CD4-positive, alpha-beta T cell treated with Interferon gamma for 1 hour (primary cell): ENCODE measurements around the gene CMTM8.
"Not testable (repeated sequence)": the region's sequence is repeated elsewhere in the genome, so short reads cannot be mapped to it uniquely, and the experiment has no call there.

Experiments used
- DNase-seq: peaks from one replicate; pipeline ENCODE4 v3.0.0-alpha.2; 2020

The CMTM8 gene, protein sequence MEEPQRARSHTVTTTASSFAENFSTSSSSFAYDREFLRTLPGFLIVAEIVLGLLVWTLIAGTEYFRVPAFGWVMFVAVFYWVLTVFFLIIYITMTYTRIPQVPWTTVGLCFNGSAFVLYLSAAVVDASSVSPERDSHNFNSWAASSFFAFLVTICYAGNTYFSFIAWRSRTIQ

DNA sequence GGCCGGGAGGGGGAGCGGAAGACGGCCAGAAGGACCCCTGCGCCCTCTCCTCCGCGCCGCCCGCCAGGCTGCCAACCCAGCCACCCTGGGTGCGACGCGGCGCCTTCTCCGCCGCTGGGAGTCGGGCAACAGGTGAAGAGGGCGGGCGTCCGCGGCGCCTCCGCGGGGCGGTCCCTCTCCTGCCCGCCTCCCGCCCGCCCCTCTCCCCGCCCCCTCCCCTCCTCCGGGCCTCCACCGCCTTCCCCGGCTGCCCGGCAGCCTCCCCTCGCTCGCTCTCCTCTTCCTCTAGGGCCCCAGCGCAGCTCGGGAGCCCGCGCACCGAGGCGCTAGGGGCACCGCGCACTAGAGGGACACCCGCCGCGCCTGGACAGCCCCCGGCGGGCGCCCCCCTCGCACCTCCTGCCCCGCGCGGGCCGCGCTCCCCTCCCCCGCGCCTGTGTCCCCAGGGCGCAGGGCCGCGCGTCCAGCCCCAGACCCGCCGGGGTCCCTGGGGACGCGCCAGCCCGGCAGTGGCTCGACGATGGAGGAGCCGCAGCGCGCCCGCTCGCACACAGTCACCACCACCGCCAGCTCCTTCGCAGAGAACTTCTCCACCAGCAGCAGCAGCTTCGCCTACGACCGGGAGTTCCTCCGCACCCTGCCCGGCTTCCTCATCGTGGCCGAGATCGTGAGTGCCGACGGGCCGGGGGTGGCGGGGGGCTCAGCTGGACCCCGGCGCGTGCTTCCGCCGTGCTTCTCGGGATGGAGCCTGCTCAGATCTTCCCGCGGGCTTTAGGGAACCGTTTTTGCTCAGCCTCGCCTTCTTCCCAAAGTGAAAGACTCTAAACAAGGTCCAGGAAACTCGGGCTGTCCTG, at the start of gene CMTM8:
Gene CMTM8 (plus strand): TSS at position 228 of the 854 bp plus-strand sequence. CDS start 293 bp downstream, at position 521.
- peak; percentile 68 for DNase-seq

GRCh38 chr3:32189693-32190092, 48.8 kb upstream of the CMTM8 start:
- DNase-seq = no peak

DNA sequence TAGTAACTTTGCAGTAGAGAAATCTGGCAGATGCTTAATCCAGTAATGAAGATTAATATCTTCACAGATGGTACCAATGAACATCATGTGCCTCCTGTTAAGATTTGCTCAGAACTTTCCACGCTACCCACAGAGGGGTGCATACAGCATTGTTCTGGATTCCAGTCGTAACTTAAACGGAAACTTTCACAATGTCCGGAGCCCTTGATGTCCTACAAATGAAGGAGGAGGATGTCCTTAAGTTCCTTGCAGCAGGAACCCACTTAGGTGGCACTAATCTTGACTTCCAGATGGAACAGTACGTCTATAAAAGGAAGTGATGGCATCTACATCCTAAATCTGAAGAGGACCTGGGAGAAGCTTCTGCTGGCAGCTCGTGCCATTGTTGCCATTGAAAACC, 47.9 kb upstream of the CMTM8 start:
- not testable (repeated sequence) for DNase-seq

GRCh38 chr3:32193101-32193500, 45.4 kb upstream of the CMTM8 start:
- DNase-seq = no peak

GRCh38 chr3:32194653-32195052, 43.8 kb upstream of the CMTM8 start:
- DNase-seq = no peak

GRCh38 chr3:32195995-32196540, 42.4 kb upstream of the CMTM8 start:
- DNase-seq = no peak

DNA sequence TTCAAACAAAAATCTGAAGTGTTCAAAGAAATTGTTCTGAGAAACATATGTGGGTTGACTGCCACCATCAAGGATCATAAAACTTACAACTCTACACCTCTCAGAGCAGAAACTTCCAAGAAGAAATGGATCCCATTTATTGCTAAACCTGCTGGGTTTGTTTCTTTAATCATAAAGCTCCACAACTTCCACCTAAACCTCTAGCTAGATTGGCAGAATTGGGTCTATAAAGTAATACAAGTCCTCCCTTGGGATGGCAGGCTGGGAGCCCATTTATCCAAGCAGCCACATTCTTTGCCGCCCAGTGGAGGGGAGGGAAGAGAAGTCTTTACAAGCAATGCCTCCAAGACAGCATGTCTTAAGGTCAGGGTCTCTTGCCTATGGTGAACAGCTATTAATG, 40.5 kb upstream of the CMTM8 start:
- no peak for DNase-seq

GRCh38 chr3:32198714-32199113, 39.8 kb upstream of the CMTM8 start:
- no peak for DNase-seq

GRCh38 chr3:32200490-32200889, 38.0 kb upstream of the CMTM8 start:
- no peak for DNase-seq

GRCh38 chr3:32200992-32201758, 37.3 kb upstream of the CMTM8 start:
- no peak for DNase-seq

DNA sequence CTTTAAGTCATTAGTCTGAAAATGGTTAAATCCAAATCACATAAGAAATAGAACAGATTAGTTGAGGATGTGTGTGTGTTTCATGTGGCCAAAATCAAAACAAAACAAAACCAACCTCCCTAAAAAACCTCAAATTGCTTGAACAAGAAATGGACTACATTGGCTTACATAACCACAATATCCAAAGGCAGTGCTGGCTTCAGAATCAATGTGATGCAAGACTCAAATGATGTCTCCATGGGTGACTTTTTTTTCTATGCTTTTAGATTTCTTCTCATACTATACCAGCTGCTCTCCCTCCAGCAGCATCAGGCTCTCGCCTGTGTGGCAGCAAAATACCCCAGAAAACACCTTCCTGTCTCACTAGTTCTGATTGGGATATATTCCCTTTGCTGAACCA, 36.0 kb upstream of the CMTM8 start:
- DNase-seq = no peak

- no peak for DNase-seq
Observed at GRCh38 chr3:32203854-32204253, 34.6 kb upstream of the CMTM8 start.

DNA sequence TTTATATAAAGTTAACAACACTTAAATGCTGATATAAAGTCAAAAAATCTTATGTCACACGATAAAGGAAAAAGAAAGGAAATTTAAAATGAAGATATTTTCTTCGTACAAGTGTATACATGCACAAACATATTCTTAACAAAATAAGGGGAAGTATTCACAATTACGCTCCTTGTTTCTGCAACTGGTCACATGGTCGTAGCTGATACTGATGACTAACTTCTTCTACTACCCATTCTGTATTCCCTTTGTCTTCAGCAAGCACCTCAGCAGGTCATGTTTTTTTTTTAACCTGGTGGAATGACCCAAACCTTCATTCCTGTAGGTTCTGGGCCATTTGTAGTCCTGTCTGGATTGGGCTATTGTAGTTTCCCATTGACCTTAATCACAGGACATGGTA, 30.0 kb upstream of the CMTM8 start:
- no peak for DNase-seq

DNA sequence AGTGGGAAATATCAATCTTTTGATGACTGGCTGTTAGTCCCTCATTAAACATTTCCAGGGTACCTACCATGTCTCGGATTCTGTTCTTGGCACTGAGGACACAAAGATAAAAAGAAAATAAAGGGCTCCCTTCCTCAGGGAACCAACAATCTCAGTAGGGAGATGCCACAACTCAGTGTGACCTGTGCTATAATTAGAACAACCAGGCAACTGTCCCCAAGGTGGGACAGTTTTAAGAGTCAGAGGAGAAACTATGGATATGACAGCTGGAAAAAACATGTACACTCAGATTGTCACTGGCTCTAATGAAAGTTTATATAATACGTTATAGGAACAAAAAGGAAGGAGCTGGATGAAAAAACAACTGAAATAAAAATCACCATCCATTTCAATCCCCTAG, 23.3 kb upstream of the CMTM8 start:
- DNase-seq = no peak

- DNase-seq = no peak
Observed at GRCh38 chr3:32216172-32216783, 22.2 kb upstream of the CMTM8 start.

- no peak for DNase-seq
Observed at GRCh38 chr3:32217339-32217738, 21.1 kb upstream of the CMTM8 start.

GRCh38 chr3:32219537-32219936, 18.9 kb upstream of the CMTM8 start:
- DNase-seq = no peak

- no peak for DNase-seq
Observed at GRCh38 chr3:32220006-32220405, 18.5 kb upstream of the CMTM8 start.

DNA sequence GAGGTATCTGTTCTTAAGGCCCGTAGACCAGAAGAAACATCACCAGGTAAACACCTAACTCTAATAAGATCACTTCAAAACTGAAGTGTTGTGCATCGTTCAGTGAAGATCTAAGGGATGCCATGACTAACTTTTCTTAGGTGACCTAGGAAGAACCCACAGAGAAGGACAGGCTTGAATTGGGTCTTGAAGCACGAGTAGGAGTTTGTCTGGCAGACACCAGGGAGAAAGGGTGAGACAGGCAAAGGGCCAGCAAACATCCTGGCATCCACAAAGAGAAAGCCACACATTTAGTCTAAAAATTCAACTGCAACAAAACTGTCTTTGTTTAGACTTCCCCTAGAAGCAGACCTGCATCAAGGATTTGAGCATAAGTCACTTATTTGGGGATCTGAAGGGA, 15.5 kb upstream of the CMTM8 start:
- DNase-seq = no peak

- DNase-seq = no peak
Observed at GRCh38 chr3:32224016-32224516, 14.4 kb upstream of the CMTM8 start.

DNA sequence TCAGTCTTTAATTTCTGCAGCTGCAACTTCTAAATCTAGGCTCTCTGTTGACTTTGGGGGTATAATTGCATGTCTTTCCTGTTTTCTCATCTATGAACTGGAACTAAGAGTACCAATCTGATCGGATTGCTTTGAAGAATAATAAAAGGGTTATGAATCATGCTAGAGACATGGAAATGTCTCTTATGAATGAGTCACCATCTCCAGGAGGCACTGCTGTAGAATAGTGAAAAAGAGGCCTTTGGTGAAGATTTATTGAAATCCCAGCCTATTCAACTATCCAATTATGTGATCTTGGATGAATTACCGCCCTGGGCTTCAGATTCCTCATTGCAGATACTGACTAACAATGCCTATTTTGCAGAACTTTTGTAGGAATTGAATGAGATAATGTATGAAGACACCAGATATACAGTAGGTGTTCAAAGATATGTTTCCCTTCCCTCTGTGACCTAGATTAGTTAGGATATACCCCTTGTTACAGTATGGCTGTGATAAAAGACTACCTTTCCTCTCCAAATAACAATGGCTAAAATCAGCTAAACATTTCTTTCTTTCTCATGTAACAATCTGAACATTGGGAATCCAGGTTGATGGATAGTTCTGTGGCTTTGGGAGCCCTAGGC, 11.5 kb upstream of the CMTM8 start:
- DNase-seq = no peak

- DNase-seq = not testable (repeated sequence)
Observed at GRCh38 chr3:32228743-32229142, 9.7 kb upstream of the CMTM8 start.
